GM23338 (cell line): ENCODE data around the gene ETV5.

ENCODE experiments used
- CREB1 ChIP-seq: fragments of 250-450 bp; sonication (Bioruptor Pico); IDR thresholded peaks from 2 replicates; pipeline ENCODE4 v1.5.0; 2020; ENCODE audit warnings: low read depth, mild to moderate bottlenecking, moderate library complexity
- EZH2 ChIP-seq: fragments of 200-600 bp; sonication (generic); IDR thresholded peaks from one replicate; pipeline ENCODE4 v1.8.0; 2017; ENCODE audit warnings: antibody characterized with exemption, mild to moderate bottlenecking, low read depth; ENCODE audit not compliant: unreplicated experiment
- EZH2phosphoT487 ChIP-seq: fragments of 200-600 bp; sonication (generic); IDR thresholded peaks from one replicate; pipeline ENCODE4 v1.8.1; 2018; ENCODE audit warnings: antibody characterized with exemption; ENCODE audit not compliant: unreplicated experiment
- JUNB ChIP-seq: IDR thresholded peaks from one replicate; pipeline ENCODE4 v1.6.1; 2016; ENCODE audit warnings: antibody characterized with exemption; ENCODE audit not compliant: unreplicated experiment
- NANOG ChIP-seq: IDR thresholded peaks from 2 replicates; pipeline ENCODE4 v1.6.1; 2016; ENCODE audit warnings: antibody characterized with exemption, borderline replicate concordance
- POLR2AphosphoS5 ChIP-seq: IDR thresholded peaks from 2 replicates; pipeline ENCODE4 v1.6.1; 2016; ENCODE audit warnings: antibody characterized with exemption, low read depth
- STAT1 ChIP-seq: IDR thresholded peaks from one replicate; pipeline ENCODE4 v1.6.1; 2016; ENCODE audit warnings: antibody characterized with exemption; ENCODE audit not compliant: unreplicated experiment
- ZNF114 ChIP-seq: fragments of 250-450 bp; sonication (Bioruptor Pico); IDR thresholded peaks from 2 replicates; pipeline ENCODE4 v1.5.0; 2020; ENCODE audit warnings: mild to moderate bottlenecking, moderate library complexity
- ZNF331 ChIP-seq: fragments of 250-450 bp; sonication (Bioruptor Pico); IDR thresholded peaks from 2 replicates; pipeline ENCODE4 v1.5.0; 2020; ENCODE audit warnings: low read depth, mild to moderate bottlenecking, moderate library complexity
- TF ChIP-seq, protein P1 (sequence below), 2 experiments: fragments of 200-600 bp in 1 of 2; sonication (generic) in 1 of 2; conservative IDR thresholded peaks; 2 replicates each; pipeline versions ENCODE4 v1.5.1 to v1.6.1; 2016 to 2017; ENCODE audit warnings: antibody characterized with exemption in 2 of 2, low read depth in 2 of 2, mild to moderate bottlenecking in 2 of 2, moderate library complexity in 1 of 2
- TF ChIP-seq, protein P2 (sequence below): IDR thresholded peaks from one replicate; pipeline ENCODE4 v1.6.1; 2018; ENCODE audit warnings: antibody characterized with exemption; ENCODE audit not compliant: unreplicated experiment
- TF ChIP-seq, protein P3 (sequence below): IDR thresholded peaks from 2 replicates; pipeline ENCODE4 v1.6.1; 2016; ENCODE audit warnings: antibody characterized with exemption

DNA sequence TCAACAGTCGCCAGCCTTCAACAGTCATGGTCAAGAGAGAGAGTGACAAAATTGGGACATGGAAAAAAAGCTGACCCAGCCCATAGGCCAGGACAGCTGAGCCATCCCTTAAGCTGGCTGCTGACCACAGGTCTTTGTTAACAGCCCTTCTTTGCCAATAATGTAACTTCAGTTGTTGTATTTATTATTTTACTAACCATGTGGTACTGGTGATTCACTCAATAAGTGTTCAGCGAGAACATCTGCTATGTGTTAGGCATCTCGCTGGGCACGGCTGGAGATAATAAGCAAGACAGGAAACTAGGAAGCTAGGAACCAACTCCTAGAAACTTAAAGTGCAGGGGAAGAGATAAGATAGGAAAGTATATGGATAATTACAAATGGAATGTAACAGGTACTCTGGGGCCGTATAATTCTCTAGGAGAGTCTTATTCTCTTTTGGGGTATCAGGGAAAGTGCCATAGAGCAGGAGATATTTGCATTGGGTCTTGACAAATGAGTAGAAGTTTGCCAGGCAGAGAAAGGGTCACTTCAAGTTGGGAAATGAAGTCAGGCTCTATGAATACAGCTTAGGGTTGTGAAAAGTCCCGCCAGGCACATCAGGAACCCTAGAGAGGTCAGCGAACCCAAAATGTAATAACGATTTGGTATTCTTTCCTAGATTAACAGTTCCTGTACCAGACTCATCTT lies 87.1 kb downstream of the ETV5 start:
- TF ChIP-seq, protein P1, sequence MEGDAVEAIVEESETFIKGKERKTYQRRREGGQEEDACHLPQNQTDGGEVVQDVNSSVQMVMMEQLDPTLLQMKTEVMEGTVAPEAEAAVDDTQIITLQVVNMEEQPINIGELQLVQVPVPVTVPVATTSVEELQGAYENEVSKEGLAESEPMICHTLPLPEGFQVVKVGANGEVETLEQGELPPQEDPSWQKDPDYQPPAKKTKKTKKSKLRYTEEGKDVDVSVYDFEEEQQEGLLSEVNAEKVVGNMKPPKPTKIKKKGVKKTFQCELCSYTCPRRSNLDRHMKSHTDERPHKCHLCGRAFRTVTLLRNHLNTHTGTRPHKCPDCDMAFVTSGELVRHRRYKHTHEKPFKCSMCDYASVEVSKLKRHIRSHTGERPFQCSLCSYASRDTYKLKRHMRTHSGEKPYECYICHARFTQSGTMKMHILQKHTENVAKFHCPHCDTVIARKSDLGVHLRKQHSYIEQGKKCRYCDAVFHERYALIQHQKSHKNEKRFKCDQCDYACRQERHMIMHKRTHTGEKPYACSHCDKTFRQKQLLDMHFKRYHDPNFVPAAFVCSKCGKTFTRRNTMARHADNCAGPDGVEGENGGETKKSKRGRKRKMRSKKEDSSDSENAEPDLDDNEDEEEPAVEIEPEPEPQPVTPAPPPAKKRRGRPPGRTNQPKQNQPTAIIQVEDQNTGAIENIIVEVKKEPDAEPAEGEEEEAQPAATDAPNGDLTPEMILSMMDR (conservative IDR thresholded peaks at IDR 0.05; ENCODE audit: low read depth in 2 of 2): no peak
- TF ChIP-seq, protein P2, sequence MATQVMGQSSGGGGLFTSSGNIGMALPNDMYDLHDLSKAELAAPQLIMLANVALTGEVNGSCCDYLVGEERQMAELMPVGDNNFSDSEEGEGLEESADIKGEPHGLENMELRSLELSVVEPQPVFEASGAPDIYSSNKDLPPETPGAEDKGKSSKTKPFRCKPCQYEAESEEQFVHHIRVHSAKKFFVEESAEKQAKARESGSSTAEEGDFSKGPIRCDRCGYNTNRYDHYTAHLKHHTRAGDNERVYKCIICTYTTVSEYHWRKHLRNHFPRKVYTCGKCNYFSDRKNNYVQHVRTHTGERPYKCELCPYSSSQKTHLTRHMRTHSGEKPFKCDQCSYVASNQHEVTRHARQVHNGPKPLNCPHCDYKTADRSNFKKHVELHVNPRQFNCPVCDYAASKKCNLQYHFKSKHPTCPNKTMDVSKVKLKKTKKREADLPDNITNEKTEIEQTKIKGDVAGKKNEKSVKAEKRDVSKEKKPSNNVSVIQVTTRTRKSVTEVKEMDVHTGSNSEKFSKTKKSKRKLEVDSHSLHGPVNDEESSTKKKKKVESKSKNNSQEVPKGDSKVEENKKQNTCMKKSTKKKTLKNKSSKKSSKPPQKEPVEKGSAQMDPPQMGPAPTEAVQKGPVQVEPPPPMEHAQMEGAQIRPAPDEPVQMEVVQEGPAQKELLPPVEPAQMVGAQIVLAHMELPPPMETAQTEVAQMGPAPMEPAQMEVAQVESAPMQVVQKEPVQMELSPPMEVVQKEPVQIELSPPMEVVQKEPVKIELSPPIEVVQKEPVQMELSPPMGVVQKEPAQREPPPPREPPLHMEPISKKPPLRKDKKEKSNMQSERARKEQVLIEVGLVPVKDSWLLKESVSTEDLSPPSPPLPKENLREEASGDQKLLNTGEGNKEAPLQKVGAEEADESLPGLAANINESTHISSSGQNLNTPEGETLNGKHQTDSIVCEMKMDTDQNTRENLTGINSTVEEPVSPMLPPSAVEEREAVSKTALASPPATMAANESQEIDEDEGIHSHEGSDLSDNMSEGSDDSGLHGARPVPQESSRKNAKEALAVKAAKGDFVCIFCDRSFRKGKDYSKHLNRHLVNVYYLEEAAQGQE: no peak
- TF ChIP-seq, protein P3, sequence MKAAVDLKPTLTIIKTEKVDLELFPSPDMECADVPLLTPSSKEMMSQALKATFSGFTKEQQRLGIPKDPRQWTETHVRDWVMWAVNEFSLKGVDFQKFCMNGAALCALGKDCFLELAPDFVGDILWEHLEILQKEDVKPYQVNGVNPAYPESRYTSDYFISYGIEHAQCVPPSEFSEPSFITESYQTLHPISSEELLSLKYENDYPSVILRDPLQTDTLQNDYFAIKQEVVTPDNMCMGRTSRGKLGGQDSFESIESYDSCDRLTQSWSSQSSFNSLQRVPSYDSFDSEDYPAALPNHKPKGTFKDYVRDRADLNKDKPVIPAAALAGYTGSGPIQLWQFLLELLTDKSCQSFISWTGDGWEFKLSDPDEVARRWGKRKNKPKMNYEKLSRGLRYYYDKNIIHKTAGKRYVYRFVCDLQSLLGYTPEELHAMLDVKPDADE: no peak
- no peak for TF ChIP-seq EZH2phosphoT487
- no peak for TF ChIP-seq ZNF331 (CRISPR knock-in tag)
- TF ChIP-seq EZH2: no peak
- no peak for TF ChIP-seq POLR2AphosphoS5
- TF ChIP-seq CREB1 (CRISPR knock-in tag): no peak
- no peak for TF ChIP-seq ZNF114
- TF ChIP-seq JUNB: no peak
- TF ChIP-seq STAT1: no peak
- TF ChIP-seq NANOG: no peak
